Loucy (cell line): Measurements from ENCODE around the gene ESR1.

Source experiments
- EZH2phosphoT487 ChIP-seq: fragments of 200-600 bp; IDR thresholded peaks from 2 replicates; pipeline ENCODE4 v1.6.1; 2018; ENCODE audit warnings: antibody characterized with exemption, mild to moderate bottlenecking, moderate library complexity, borderline replicate concordance
- TF ChIP-seq, protein P1 (sequence below): fragments of 200-600 bp; sonication (generic); conservative IDR thresholded peaks from 2 replicates; pipeline ENCODE4 v1.5.1; 2014; ENCODE audit warnings: mild to moderate bottlenecking, antibody characterized with exemption, low read length

DNA sequence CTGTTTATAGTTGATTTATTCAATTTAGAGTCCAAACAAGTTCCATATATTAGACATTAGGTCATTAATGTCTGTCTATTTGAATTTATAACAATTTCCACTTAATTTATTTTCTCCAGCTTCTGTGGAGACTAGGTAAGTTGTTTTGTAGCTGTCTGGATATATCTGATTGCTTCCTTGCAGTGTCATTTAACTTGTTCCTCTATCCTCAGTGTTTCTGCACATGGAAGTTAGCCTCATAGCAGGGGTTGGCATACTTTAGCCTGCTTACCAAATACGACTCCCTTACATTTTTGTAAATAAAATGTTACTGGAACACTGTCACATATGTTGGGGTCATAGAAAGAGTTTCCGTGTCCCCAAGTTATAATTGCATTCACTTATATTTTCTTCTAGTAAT is 216.1 kb downstream of the ESR1 start:
- TF ChIP-seq EZH2phosphoT487 = no peak
- TF ChIP-seq, protein P1, sequence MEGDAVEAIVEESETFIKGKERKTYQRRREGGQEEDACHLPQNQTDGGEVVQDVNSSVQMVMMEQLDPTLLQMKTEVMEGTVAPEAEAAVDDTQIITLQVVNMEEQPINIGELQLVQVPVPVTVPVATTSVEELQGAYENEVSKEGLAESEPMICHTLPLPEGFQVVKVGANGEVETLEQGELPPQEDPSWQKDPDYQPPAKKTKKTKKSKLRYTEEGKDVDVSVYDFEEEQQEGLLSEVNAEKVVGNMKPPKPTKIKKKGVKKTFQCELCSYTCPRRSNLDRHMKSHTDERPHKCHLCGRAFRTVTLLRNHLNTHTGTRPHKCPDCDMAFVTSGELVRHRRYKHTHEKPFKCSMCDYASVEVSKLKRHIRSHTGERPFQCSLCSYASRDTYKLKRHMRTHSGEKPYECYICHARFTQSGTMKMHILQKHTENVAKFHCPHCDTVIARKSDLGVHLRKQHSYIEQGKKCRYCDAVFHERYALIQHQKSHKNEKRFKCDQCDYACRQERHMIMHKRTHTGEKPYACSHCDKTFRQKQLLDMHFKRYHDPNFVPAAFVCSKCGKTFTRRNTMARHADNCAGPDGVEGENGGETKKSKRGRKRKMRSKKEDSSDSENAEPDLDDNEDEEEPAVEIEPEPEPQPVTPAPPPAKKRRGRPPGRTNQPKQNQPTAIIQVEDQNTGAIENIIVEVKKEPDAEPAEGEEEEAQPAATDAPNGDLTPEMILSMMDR = no peak
